Measurements from ENCODE around the gene POPDC3. TPM values are rescaled to one million over a fixed set of nuclear protein-coding genes. Genes with fewer than 3 reads are reported as not detected.
A peak's percentile ranks its signal among the peaks of the same experiment; 100 is the strongest.

POPDC3 gene
- total and polyA plus RNA-seq, 2 of the 13 experiments (the other 11 are each of a cell fraction or from before 2014, with no cell fraction given) = 0.18 to 0.20 TPM

GRCh38 chr6:105135056-105135455, 44.8 kb downstream of the POPDC3 start (continued):
- no peak for TF ChIP-seq MXD4 (CRISPR knock-in tag; IDR thresholded peaks at IDR 0.05)
- TF ChIP-seq ARNT (IDR thresholded peaks at IDR 0.05) = no peak
- peak; percentile 46; the same call in 1 of the 2 replicates for TF ChIP-seq ZFX (CRISPR knock-in tag; IDR thresholded peaks at IDR 0.05; ENCODE audit: low read depth)
- 0 out of 2 replicates have a peak, but pooled peaks have one; percentile 36 for TF ChIP-seq ZNF777 (CRISPR knock-in tag; IDR thresholded peaks at IDR 0.05)
- no peak for TF ChIP-seq ZNF766 (CRISPR knock-in tag; IDR thresholded peaks at IDR 0.05; ENCODE audit: borderline replicate concordance)
- TF ChIP-seq RORA (CRISPR knock-in tag; IDR thresholded peaks at IDR 0.05) = no peak

DNA sequence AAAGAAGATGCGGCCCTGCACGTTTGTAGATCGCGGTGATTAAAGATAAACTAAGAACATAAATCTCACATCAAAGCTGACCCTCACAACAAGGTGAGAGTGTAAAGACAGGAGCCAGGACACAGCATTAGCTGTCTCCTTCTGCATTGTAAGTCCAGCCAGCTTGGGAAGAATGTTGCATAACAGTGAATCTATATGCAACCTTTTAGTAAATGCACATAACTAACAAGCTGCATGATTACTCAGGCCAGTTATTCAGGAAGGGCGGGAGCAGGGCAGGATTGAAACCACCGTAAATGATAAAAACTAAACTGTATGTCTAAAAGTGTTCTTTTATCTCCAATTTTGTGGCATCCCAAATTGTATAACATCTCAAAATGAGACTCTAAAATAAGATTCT, 57.1 kb downstream of the POPDC3 start:
- H3K4me3 ChIP-seq (replicated peaks in 1 of 3; ENCODE audit: insufficient read depth in 1 of 3, low read depth in 2 of 3, low read length in 3 of 3) = no peak overlapping the region
- H3K79me2 ChIP-seq (ENCODE audit: insufficient read depth, low read length) = no peaks in the 10 kb centered on the region
- FAIRE-seq (no peak), DNase-seq (ENCODE audit: low spot score) (no peak), ATAC-seq (no peak)
- in situ Hi-C loops (cut with HindIII; ENCODE audit: extremely low pct_ligation_motif_present, low pct_unique_long_range_greater_than_20kb) = no loop called here
- no peak overlapping the region for H3K9ac ChIP-seq (ENCODE audit: insufficient read depth, low read depth, low read length)
- H3K9me3 ChIP-seq (ENCODE audit: low read length) = no peaks in the 10 kb centered on the region
- no peak overlapping the region for H3K4me2 ChIP-seq (ENCODE audit: low read depth, low read length)
- H3K4me1 ChIP-seq (ENCODE audit: insufficient read depth, low read length) = no peaks in the 10 kb centered on the region
- BruUV-seq (replicated peaks) = no TSS peak
- 58% methylated on average over 6 of the region's 6 CpGs for WGBS (ENCODE audit: low lambda C conversion rate)
- POLR2A ChIA-PET = no interaction called here
- no peaks in the 10 kb centered on the region for H4K20me1 ChIP-seq (ENCODE audit: insufficient read depth, low read length)
- H2AFZ ChIP-seq (ENCODE audit: low read length) = no peak overlapping the region
- no peaks in the 10 kb centered on the region for H3K36me3 ChIP-seq (replicated peaks in 1 of 2; ENCODE audit: control insufficient read depth in 1 of 2, insufficient read depth in 2 of 2, low read length in 2 of 2)
- intact Hi-C loops (cut with micrococcal nuclease; ENCODE audit: unreplicated experiment) = no loop called here
- no peaks in the 10 kb centered on the region for H3K27me3 ChIP-seq (ENCODE audit: control insufficient read depth in 1 of 2, insufficient read depth in 2 of 2, low read length in 2 of 2)
- CTCF ChIA-PET (ENCODE audit: low intra/inter-chr PET ratio, low total read pairs) = no interaction called here
- H3K27ac ChIP-seq (ENCODE audit: extremely low read length, insufficient read depth, low read length) = no peak overlapping the region
- TF ChIP-seq, protein P1, sequence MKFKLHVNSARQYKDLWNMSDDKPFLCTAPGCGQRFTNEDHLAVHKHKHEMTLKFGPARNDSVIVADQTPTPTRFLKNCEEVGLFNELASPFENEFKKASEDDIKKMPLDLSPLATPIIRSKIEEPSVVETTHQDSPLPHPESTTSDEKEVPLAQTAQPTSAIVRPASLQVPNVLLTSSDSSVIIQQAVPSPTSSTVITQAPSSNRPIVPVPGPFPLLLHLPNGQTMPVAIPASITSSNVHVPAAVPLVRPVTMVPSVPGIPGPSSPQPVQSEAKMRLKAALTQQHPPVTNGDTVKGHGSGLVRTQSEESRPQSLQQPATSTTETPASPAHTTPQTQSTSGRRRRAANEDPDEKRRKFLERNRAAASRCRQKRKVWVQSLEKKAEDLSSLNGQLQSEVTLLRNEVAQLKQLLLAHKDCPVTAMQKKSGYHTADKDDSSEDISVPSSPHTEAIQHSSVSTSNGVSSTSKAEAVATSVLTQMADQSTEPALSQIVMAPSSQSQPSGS (CRISPR knock-in tag; IDR thresholded peaks at IDR 0.05) = no peak
- TF ChIP-seq ZNF207 (IDR thresholded peaks at IDR 0.05; ENCODE audit: borderline replicate concordance) (no peak), RBFOX2 (IDR thresholded peaks at IDR 0.05; ENCODE audit: low read depth, low read length) (no peak), RARA (CRISPR knock-in tag; IDR thresholded peaks at IDR 0.05) (no peak), ZNF264 (CRISPR knock-in tag; IDR thresholded peaks at IDR 0.05) (no peak), ZNF720 (CRISPR knock-in tag; IDR thresholded peaks at IDR 0.05) (no peak), ZNF30 (CRISPR knock-in tag; IDR thresholded peaks at IDR 0.05) (no peak), TBX3 (IDR thresholded peaks at IDR 0.05; ENCODE audit: borderline replicate concordance) (no peak), BCL6 (CRISPR knock-in tag; IDR thresholded peaks at IDR 0.05) (no peak), RCOR2 (CRISPR knock-in tag; IDR thresholded peaks at IDR 0.05) (no peak)
- TF ChIP-seq, protein P2, sequence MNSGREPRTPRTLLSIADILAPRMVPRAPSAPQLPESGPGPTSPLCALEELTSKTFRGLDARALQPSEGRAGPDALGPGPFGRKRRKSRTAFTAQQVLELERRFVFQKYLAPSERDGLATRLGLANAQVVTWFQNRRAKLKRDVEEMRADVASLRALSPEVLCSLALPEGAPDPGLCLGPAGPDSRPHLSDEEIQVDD (CRISPR knock-in tag; IDR thresholded peaks at IDR 0.05; ENCODE audit: borderline replicate concordance) = no peak
